ENCODE results near the gene MND1.

- TF ChIP-seq CTCF (IDR thresholded peaks at IDR 0.05) (no peak), POLR2A (IDR thresholded peaks at IDR 0.05) (no peak)
Observed at GRCh38 chr4:153426207-153426885, 81.9 kb downstream of the MND1 start.

Measured in right lobe of liver (tissue), 4 donors.